ENCODE data around the gene NTF3. TPM values are rescaled to one million over a fixed set of nuclear protein-coding genes. Genes with fewer than 3 reads are reported as not detected.

NTF3 gene
- total and polyA plus RNA-seq, 9 donors: 3.2 to 15.9 (median 9.4) TPM

DNA sequence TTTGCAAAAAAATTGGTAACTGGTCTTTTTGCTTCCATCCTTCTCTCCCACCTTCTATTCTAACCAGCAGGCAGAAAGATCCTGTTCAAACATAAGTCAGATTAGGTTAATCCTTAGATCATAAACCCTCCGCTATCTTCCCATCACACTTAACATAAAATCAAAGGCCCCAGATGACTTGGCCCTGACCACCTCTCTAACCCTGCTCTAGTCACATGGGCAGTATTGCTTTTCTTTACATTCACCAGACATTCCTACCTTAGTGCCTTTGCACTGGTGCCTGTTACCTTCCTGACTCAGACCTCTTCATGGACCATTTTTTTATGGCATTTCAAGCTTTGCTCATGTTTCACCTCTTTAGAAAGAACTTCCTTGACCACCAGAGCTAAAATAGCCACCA is 83.5 kb downstream of the NTF3 start:
- TF ChIP-seq POLR2A (IDR thresholded peaks at IDR 0.05) (no peak), EP300 (IDR thresholded peaks at IDR 0.05) (no peak)
- TF ChIP-seq, protein P1, sequence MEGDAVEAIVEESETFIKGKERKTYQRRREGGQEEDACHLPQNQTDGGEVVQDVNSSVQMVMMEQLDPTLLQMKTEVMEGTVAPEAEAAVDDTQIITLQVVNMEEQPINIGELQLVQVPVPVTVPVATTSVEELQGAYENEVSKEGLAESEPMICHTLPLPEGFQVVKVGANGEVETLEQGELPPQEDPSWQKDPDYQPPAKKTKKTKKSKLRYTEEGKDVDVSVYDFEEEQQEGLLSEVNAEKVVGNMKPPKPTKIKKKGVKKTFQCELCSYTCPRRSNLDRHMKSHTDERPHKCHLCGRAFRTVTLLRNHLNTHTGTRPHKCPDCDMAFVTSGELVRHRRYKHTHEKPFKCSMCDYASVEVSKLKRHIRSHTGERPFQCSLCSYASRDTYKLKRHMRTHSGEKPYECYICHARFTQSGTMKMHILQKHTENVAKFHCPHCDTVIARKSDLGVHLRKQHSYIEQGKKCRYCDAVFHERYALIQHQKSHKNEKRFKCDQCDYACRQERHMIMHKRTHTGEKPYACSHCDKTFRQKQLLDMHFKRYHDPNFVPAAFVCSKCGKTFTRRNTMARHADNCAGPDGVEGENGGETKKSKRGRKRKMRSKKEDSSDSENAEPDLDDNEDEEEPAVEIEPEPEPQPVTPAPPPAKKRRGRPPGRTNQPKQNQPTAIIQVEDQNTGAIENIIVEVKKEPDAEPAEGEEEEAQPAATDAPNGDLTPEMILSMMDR (IDR thresholded peaks at IDR 0.05): no peak
- intact Hi-C loops (cut with DNase I): no loop called here
- DNase-seq: no peak
- WGBS, 3 donors: 95 to 100% (median 98%) methylated on average over 1 of the region's 1 CpG
- Histone ChIP-seq H3K27ac (no peak overlapping the region), H3K27me3 (no peaks in the 10 kb centered on the region), H3K36me3 (no peaks in the 10 kb centered on the region), H3K4me1 (ENCODE audit: insufficient read depth) (peaks cover 10% of the 10 kb centered on the region), H3K9me3 (no peaks in the 10 kb centered on the region), H3K4me3 (no peak overlapping the region)

DNA sequence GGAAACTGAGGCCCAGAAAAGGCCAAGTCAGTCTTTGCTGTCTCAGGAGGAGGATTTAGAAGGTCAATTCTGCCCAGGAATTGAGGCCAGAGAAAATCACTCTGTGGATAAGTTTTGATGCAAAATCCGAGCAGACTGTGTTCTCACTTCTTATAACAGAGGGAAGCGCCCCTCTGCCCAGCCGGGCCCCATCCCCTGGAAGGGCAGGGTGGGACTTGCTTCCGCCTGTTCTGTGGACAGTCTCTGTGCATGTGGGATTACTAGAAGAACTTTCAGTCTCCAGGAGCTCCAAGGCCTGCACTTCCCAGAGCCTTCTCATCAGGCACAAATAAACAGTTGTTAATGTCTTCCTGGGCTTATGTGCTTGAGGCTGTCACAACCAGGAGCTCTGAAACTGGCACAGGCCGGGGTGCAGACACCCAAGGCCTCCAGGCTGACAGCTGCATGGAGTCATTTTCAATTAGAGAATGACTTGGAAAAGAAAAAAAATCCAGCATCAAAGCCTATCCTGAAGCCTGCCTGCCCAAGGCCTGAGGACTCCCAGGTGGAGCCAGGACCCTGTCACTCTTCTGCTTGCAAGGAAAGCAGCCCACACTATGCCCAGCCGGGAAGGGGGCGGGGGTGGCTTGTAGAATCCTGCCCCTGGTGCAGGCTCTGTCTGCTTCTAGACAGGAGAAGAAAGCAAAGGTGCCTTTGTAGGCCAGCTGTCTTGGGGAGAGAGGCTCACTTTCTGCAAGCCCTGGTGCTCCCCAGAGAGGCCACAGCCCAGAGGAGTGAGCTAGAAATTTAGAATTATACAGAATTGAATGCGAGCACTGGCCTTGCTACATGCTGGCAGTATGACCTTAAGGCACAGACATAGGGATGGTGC is 84.7 kb downstream of the NTF3 start:
- 87 to 92% (median 91%) methylated on average over 8 of the region's 8 CpGs for WGBS, 3 donors

DNA sequence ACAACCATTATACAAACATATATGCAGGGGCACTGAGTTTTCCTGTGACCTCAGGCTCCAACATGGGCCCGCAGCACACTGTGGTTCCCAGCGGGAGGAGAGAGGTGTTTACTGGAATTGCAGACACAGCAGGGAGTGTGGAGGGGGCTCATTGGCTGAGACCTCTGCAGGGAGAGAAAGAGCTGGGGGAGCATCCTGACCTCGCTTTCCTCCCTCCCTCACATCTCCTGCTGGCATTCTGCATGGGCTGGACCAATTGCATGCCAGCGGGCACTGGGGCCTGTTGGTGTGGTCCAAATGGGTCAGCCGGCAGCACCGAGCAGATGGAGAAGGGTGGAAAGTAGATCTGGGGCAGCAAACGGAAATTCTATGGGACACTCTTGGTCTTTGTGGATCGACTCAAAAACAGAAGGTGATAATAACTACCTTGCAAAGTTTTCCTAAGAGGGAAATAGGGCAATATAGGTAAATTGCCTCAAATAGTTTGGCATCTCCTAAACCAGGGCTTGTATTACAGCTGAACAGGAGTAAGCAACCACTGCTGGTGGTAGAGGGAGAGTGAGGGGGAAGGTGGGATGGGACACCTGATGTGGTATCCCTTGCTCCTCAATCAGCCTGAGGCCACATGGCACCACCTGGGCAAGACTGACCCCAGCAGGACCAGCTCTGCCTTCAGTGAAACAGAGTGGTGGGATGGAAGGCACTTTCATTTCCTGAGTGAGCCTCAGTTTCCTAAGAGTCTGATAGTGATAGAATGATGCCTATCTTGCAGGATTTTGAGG is 86.9 kb downstream of the NTF3 start:
- intact Hi-C loops (cut with DNase I): no loop called here
- H3K36me3 ChIP-seq: no peaks in the 10 kb centered on the region
- 65 to 79% (median 65%) methylated on average over 8 of the region's 8 CpGs for WGBS, 3 donors
- H3K9me3 ChIP-seq: no peaks in the 10 kb centered on the region
- DNase-seq: no peak
- no peaks in the 10 kb centered on the region for H3K4me1 ChIP-seq (ENCODE audit: insufficient read depth)
- H3K4me3 ChIP-seq: no peak overlapping the region
- TF ChIP-seq POLR2A (IDR thresholded peaks at IDR 0.05) (no peak), EP300 (IDR thresholded peaks at IDR 0.05) (no peak)
- TF ChIP-seq, protein P1 (IDR thresholded peaks at IDR 0.05): no peak
- no peak overlapping the region for H3K27ac ChIP-seq
- H3K27me3 ChIP-seq: no peaks in the 10 kb centered on the region

More for the DNA sequence above, 84.7 kb downstream of the NTF3 start:
- no peaks in the 10 kb centered on the region for H3K9me3 ChIP-seq
- intact Hi-C loops (cut with DNase I): no loop called here
- H3K4me3 ChIP-seq: no peak overlapping the region
- TF ChIP-seq EP300 (IDR thresholded peaks at IDR 0.05): no peak
- TF ChIP-seq, protein P1 (IDR thresholded peaks at IDR 0.05): no peak
- TF ChIP-seq POLR2A (IDR thresholded peaks at IDR 0.05): no peak
- H3K36me3 ChIP-seq: no peaks in the 10 kb centered on the region
- no peaks in the 10 kb centered on the region for H3K27me3 ChIP-seq
- no peak for DNase-seq
- peaks cover 10% of the 10 kb centered on the region for H3K4me1 ChIP-seq (ENCODE audit: insufficient read depth)
- H3K27ac ChIP-seq: no peak overlapping the region

DNA sequence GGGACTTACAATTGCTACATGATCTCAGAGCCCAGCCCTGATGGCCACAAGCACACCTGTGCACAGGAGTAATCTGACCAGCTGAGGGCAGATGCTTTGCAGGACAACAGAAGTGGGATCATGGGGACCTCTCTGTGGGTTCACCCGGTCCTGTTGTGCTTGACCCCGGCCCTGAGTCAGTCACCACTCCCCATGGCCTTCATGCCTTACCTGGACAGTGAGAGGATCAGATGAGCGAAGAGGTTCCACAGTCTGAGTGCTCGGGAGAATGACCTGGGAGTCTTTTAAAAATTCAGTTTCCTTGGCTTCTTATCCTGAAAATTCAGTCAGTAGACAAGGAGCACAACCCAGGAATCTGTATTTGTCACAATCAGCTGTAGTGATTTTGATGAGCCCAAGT is 88.1 kb downstream of the NTF3 start:
- Histone ChIP-seq H3K4me1 (ENCODE audit: insufficient read depth) (no peaks in the 10 kb centered on the region), H3K9me3 (no peaks in the 10 kb centered on the region), H3K36me3 (no peaks in the 10 kb centered on the region), H3K4me3 (no peak overlapping the region), H3K27me3 (no peaks in the 10 kb centered on the region), H3K27ac (no peak overlapping the region)
- intact Hi-C loops (cut with DNase I): no loop called here
- DNase-seq: no peak
- 93 to 96% (median 95%) methylated on average over 4 of the region's 4 CpGs for WGBS, 3 donors
- TF ChIP-seq EP300 (IDR thresholded peaks at IDR 0.05) (no peak), POLR2A (IDR thresholded peaks at IDR 0.05) (no peak)
- TF ChIP-seq, protein P1 (IDR thresholded peaks at IDR 0.05): no peak
